Body of pancreas (tissue), 4 donors: ENCODE measurements around the gene HEMGN. TPM values are rescaled to one million over a fixed set of nuclear protein-coding genes. Genes with fewer than 3 reads are reported as not detected.
A peak's percentile ranks its signal among the peaks of the same experiment; 100 is the strongest.

Source experiments
- ATAC-seq: fragments of 150-250 bp; one replicate; pipeline ENCODE4 v1.9.1; 2016
- DNase-seq, 4 donors: peaks; one replicate each; pipeline ENCODE4 v3.0.0-alpha.2; 2019
- H3K27ac ChIP-seq, 4 donors: fragments of 200-600 bp; sonication (generic); 1 replicate in 3 of 4; 2 replicates in 1 of 4; pipeline versions ENCODE4 v1.5.1 to v1.6.1; 2016 to 2019; ENCODE audit warnings: mild to moderate bottlenecking in 1 of 4, mixed read lengths in 1 of 4, moderate library complexity in 1 of 4
- H3K27me3 ChIP-seq, 2 donors: fragments of 200-600 bp; sonication (generic); one replicate each; pipeline ENCODE4 v1.6.0; 2016; ENCODE audit warnings: mild to moderate bottlenecking in 1 of 2
- H3K36me3 ChIP-seq, 2 donors: fragments of 200-600 bp; sonication (generic); replicated peaks in 1 of 2; 2 replicates each; pipeline ENCODE4 v1.5.1; 2016; ENCODE audit warnings: low read depth in 2 of 2; ENCODE audit not compliant: insufficient read depth in 1 of 2
- H3K4me1 ChIP-seq: fragments of 200-600 bp; sonication (generic); one replicate; pipeline ENCODE4 v1.6.0; 2016
- H3K4me3 ChIP-seq, 2 donors: fragments of 200-600 bp; sonication (generic); 1 replicate in 1 of 2; 2 replicates in 1 of 2; pipeline ENCODE4 v1.5.1; 2016 to 2019
- H3K9me3 ChIP-seq, 3 donors: fragments of 200-600 bp; sonication (generic); 1 replicate in 2 of 3; 2 replicates in 1 of 3; pipeline ENCODE4 v1.5.1; 2016
- POLR2A ChIP-seq, 3 donors: fragments of 450-650 bp; IDR thresholded peaks; one replicate each; pipeline ENCODE4 v1.6.1; 2016; ENCODE audit warnings: antibody characterized with exemption in 3 of 3, mild to moderate bottlenecking in 2 of 3
- WGBS, 2 donors: methylation state at CpG; one replicate each; pipeline ENCODE4 v1.1.5; 2017; 5-methylcytosine and 5-hydroxymethylcytosine counted together
- intact Hi-C: fragments of 100-400 bp; cut with DNase I; formaldehyde crosslinking; loops from one replicate; pipeline ENCODE4 v1.15.1; 2023
- total RNA-seq, 2 donors: library from RNA; depleted of rRNA; stranded (reverse); fragments of >200 nt; gene quantifications; one replicate each; pipeline ENCODE4 v1.1.0, GENCODE V29; 2016
- TF ChIP-seq, protein P1 (sequence below), 7 experiments: fragments of 450-650 bp in 4 of 7; fragments of 200-600 bp in 3 of 7; sonication (generic) in 3 of 7; IDR thresholded peaks; one replicate each; pipeline ENCODE4 v1.5.1; 2016 to 2019; ENCODE audit warnings: antibody characterized with exemption in 7 of 7

The HEMGN gene
- total RNA-seq, 2 donors from 2014 or later = not detected

DNA sequence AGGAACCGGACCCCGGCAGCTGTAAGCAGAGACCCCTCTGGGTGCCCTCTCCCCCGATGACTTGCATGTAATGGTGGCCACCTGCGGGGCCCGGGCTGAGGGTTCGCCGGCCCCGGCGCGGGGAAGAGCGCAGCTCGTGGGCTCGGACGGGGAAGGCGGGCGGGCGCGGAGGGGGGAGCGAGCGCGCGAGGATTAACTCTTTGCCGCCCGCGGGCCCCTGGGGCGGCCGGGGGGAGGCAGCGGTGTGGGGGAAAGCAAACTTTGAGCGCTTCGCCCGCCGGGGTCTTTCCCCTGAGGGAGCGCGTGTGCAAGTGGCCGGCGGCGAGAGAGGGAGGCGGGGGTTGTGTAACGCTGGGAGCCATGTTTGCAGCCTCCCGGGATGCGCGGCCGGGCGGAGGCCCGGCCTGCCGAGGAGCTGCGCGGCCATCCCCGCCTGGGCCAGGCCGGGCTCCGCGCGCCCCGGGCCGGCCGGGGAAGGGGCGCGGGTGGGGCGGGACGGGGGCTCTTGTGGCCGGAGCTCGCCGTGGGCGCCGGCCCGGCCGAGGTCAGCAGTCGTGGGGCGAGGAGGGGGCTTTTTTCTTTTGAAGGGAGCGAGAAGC is 45.7 kb upstream of the HEMGN start:
- intact Hi-C loops = loop anchor here (10.0 kb wide), 1 partner anchor 51 kb away; no protein-coding TSS in a partner anchor
- 0% methylated on average over 4 to 58 of the region's 70 CpGs for WGBS, 2 donors

DNA sequence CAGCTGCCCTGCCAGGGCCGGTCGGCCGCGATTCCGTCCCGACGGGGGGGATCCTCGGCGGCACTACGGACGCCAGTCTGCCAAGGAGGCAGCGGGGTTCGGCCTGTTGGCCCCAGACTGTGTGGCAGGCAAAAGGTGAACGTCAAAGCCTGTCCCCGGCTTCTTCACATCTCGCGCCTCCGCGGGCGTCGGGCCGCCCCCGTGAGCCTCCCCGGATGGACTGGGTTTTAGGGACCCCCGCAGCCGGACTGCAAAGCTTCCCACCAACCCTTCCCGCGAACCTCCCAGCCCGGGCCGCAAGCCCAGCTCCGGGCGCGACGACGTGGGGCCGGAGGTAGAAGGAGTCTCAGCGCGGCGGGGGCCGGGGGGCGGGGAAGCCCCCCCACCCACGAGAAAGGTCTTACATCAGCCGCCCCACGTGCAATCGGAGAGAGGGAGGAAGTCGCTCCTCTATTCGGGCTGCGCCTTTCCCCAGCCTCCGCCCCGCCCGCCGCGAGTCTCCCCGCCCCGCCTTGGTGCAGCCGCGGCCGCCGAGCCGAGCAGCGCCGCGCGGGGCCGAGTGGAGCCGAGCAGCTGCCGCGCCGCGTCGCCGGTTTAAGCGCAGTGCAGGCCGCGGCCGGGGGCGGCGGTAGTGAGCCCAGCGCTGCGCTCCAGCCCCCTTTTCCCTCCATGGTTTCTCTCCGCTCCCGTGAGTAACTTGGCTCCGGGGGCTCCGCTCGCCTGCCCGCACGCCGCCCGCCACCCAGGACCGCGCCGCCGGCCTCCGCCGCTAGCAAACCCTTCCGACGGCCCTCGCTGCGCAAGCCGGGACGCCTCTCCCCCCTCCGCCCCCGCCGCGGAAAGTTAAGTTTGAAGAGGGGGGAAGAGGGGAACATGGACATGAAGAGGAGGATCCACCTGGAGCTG is 45.0 kb upstream of the HEMGN start, which contains the start of gene ANP32B:
Gene ANP32B (plus strand): TSS at position 659 of the 906 bp plus-strand sequence. CDS start 215 bp downstream, at position 874.
- Histone ChIP-seq H3K4me3 (peak within 1 kb of the TSS; percentile 75 to 99), H3K9me3 (no peaks in the 10 kb centered on the region), H3K27ac (peak within 1 kb of the TSS; percentile 88 to 97 (median 96)), H3K27me3 (no peaks in the 10 kb centered on the region), H3K4me1 (peaks cover 37% of the 10 kb centered on the region), H3K36me3 (no peaks in the 10 kb centered on the region)
- TF ChIP-seq, protein P1, sequence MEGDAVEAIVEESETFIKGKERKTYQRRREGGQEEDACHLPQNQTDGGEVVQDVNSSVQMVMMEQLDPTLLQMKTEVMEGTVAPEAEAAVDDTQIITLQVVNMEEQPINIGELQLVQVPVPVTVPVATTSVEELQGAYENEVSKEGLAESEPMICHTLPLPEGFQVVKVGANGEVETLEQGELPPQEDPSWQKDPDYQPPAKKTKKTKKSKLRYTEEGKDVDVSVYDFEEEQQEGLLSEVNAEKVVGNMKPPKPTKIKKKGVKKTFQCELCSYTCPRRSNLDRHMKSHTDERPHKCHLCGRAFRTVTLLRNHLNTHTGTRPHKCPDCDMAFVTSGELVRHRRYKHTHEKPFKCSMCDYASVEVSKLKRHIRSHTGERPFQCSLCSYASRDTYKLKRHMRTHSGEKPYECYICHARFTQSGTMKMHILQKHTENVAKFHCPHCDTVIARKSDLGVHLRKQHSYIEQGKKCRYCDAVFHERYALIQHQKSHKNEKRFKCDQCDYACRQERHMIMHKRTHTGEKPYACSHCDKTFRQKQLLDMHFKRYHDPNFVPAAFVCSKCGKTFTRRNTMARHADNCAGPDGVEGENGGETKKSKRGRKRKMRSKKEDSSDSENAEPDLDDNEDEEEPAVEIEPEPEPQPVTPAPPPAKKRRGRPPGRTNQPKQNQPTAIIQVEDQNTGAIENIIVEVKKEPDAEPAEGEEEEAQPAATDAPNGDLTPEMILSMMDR (IDR thresholded peaks at IDR 0.05) = peak; percentile 60 to 98 (median 91)
- TF ChIP-seq POLR2A (IDR thresholded peaks at IDR 0.05) = peak; percentile 30 to 53 (median 45)
- ATAC-seq = peak; percentile 87
- intact Hi-C loops = loop anchor here (10.0 kb wide), 1 partner anchor 52 kb away; no protein-coding TSS in a partner anchor
- DNase-seq = peak; percentile 89 to 91 (median 90)
- 0% methylated on average over 13 to 101 of the region's 105 CpGs for WGBS, 2 donors

More for the DNA sequence above, 45.7 kb upstream of the HEMGN start:
- no peak for TF ChIP-seq POLR2A (IDR thresholded peaks at IDR 0.05)
- TF ChIP-seq, protein P1 (IDR thresholded peaks at IDR 0.05) = no peak
- Histone ChIP-seq H3K36me3 (no peaks in the 10 kb centered on the region), H3K4me3 (peak overlapping the region; percentile 75 to 99), H3K27ac (peak overlapping the region; percentile 88 to 97 (median 96)), H3K27me3 (no peaks in the 10 kb centered on the region), H3K9me3 (no peaks in the 10 kb centered on the region), H3K4me1 (peaks cover 37% of the 10 kb centered on the region)
- peak; percentile 48 to 67 (median 50) for DNase-seq
- ATAC-seq = peak; percentile 45

DNA sequence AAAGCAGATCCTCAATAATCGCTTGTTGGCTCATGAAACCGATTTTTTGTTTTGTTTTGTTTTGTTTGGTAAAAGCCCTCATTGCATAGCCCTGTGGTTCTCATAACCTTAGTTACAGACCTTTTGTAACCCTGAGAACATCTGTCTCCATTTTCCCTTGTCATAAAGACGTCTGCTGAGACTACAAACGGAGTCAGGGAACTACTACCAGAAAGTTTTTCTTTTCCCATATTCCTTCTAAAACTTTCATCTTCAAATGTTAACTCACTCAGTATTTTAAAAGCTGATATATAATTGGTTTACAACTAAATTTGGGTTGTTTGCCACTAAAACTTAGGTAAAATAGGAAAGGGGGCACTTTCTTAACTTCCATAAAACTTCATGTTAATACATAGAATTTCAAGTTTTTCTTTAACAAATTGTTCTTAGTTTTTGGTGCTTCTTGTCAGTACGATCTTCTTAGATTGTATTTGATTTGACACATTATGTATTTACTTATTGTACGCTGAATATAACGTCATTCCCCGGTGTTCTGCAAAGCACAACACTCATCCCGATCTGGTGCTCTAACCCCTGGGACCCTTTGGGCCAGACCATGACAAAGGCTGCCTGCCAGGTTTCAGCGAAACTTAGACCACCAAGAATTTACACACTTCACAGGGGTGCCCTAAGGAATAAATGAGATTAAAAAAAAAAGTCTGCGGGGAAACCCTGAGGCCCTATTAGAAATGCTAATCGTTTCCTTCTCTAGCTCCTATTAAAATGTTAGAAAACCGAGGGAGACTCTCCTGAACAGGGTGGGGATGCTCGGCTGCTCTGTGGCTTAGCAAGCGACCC is 44.1 kb upstream of the HEMGN start:
- Histone ChIP-seq H3K36me3 (no peaks in the 10 kb centered on the region), H3K9me3 (no peaks in the 10 kb centered on the region), H3K27me3 (no peaks in the 10 kb centered on the region), H3K4me3 (peak overlapping the region; percentile 42 to 47), H3K27ac (peak overlapping the region; percentile 88 to 97 (median 96)), H3K4me1 (peaks cover 37% of the 10 kb centered on the region)
- intact Hi-C loops = loop anchor here (10.0 kb wide), 1 partner anchor 53 kb away; no protein-coding TSS in a partner anchor
- ATAC-seq = no peak
- TF ChIP-seq, protein P1 (IDR thresholded peaks at IDR 0.05) = no peak
- no peak for TF ChIP-seq POLR2A (IDR thresholded peaks at IDR 0.05)
- WGBS, 2 donors = 20 to 29% methylated on average over 15 of the region's 15 CpGs
- no peak for DNase-seq
